GM21526 (cell line): Measurements from ENCODE around the gene OPCML.

Experiments used
- ATAC-seq: cut with Tn5 transposase; IDR thresholded peaks from one replicate; pipeline ENCODE4 v1.9.1; 2021; ENCODE audit warnings: moderate library complexity; ENCODE audit not compliant: unreplicated experiment, low FRiP score

The OPCML gene

DNA sequence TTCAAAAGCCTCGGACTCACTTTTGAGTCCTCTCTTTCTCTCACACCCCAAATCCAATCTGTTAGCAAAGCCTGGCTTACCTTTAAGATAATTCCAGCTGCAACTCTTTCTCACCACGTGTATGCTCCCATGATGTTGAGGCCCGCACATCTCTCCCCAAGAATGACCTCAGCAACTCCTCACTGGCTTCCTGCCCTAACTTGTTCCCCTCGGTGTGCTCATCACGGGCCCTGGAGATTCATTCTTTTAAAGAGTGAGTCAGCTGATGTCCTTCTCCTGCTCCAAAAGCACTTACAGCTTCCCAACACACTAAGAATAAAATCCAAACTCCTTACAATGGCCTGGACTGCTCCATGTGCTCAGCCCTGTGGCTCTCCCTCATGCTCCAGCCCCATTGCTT is 1041.3 kb downstream of the OPCML start:
- ATAC-seq = no peak

DNA sequence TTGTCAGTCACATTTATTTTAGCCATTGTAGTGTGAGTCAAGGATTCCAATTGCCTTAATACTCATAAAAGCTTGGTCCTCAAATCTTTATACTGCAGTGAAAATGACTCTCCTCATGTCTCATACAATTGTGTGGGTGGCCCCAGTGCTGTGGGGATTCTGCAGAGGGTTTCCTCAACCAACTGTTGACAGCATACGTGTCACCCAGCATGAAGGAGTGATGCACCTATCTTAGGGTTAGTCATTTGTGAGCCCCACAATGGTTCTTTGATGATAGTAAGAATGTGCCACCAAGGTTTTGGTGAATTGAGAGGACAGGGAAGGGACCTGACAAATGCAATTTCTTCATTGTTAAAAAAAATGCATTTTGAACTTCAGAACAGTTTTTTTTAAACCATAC is 1046.2 kb downstream of the OPCML start:
- no peak for ATAC-seq

DNA sequence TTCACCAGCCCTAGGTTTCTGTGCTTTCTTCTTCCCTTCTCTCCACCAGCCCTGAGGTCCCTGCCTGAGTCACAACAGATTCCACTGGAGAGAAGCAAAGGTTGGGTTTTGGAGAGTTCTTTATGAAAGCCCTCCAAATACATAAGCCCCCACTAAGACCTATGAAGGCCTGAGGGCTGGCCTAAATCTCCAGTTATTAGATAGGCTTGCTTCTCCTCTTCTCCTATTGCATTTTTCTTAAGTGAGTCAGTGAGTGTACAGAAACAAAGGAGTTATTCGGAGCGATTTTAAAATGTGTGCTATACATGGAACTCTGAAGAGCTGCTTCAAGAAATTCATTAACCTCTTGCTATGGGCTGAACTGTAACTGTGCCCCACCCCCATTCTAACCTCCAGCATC is 1057.3 kb downstream of the OPCML start:
- ATAC-seq = no peak

DNA sequence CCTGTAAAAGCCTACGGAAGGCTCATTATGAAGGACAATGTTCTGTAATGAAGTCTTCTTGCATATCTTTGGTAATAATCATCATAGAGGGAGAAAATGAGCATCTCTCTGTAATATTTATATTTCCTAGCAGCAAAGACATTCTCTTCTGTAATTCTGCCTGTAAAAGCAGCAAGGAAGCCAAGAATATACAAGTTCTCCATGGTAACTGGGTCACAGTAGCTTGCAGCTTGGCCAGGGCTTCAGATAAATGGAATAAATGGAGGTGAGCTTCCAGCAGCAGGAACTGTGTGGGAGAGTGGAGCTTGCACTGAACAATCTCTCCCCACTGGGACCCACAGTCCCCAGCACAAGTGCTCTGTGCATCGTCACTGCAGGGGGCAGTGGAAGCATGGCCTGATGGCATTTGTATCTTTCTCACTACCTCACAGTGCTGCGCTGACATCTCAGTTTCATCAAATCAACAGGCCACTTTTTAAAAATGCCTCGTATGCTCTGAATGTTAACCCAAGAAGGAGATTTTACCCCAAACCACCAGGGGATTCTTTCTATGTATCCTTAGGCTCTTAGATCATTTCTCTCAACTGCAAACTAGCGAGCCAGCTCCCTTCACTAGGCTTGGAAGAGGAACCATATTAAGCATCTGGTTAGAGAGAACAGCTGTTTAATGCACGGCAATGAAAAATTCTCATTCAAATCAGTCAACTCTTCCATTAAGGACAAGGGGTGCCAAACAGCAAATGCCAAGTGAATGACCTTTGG is 1059.7 kb downstream of the OPCML start:
- no peak for ATAC-seq

DNA sequence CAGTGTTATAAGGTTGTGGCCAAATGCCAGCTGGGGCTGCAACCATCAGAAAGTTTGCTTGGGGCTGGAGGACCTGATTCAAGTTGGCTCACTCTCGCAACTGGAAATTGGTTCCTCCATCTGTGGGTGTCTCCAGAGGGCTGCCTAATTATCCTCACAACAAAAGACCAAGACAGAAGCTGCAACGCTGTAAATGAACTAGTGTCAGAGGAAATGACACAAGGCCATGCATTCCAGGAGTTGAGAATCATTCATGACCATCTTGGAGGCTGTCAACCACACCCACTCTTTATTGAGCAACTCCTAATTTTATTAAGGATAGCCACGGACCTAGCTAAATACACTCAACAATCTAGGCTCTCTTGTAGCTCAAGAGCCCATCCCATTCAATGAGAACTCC is 1060.8 kb downstream of the OPCML start:
- ATAC-seq = no peak

DNA sequence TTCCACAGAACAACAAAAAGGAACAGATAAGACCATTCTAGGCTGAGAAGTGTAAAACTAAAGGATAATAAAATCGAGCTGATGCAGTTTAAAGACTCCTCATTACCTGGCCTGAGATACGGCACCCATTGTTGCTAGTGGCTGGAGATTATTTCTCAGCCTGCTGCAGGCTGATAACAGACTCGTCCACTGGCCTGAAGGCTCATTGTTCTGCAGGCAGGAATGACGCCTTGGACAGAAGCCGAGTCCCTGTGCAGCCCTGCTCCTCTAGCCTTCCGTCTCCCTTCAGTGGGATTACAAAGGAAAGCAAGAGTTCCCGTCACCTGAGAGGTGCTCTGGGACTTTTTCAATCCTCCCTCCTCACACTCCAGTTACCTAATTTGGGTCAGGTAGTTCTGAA is 1065.3 kb downstream of the OPCML start:
- no peak for ATAC-seq

DNA sequence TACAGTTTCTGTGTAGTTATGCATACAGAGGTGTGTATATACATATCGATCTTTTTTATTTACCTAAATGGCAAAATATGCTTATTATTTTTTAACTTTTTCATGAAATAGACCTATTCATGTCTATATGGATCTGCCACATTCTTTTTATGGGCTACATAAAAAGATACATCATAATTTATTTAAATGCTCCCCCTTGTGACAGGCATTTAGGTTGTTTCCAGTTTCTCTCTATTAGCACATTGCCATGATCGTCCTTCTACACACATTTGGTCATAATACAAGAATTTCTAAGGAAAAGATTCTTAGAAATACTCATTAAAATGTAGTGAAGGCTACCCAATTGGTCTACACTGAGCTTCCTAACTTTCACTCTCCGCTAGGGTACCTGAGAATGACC is 1067.4 kb downstream of the OPCML start:
- ATAC-seq = no peak

DNA sequence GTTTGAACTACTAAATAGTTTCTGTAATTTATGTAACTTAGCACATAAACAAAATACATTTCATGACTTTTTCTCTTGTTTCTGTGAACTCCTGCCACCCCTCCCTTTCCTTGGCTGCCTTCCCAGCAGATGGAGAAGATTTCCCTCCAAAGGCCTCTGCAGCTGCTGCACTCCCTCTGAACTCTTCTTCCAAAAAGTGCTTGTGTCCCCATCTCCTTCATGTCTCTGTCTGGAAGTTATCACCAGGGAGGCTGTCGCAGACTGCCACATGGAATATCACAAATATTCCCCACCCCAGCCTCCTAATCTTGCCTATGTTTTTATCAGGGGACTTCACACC is 1068.3 kb downstream of the OPCML start:
- ATAC-seq = no peak

DNA sequence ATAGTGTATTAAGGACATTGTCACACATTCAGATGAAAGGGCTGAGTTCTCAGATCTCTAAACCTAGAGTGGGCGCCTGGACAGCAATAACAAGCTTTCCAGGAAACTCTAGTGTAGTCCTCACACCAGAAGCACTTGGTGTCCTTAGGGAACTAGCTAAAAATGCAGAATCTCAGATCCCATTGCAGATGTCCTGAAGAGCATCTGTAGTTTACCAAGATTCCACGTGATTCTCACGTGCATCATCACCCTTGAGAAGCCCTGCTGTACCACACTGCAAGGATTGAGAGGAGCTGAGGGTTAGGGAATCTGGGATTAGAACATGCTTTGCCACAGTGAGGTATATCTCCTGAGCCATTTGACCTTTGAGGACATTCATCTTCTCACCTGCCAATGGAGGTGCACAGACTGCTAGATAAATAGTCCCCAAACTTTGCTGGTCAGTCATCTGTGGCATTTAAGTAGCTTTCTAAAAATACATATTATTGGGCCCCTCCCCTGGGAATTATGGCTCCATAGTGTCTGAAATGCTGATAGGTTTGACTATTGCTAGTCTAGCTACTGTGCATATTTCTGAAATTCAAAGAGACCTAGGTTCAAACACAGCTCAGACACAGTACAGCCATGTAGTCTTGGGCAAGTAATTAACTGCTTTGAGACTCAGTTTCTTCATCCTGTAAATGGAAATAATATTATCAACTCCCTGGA is 1068.9 kb downstream of the OPCML start:
- ATAC-seq = no peak

DNA sequence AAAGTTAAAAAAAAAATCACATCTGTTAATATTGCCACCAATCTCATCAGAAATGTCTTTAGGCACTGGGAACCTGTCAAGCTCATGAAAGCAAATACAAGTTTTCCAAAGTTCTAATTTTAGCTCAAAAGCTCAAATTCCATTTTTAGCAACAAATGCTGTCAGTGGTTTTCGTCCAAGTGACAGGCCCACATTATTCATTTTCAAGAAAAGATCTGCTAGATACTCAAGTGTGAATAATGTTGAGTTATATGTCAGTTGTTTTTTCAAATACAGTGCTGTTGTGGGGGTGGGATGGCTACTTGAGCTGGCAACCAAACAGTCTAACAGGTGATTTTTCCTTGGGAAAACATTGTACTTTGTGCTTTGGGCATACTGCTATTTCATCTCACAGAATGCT is 1072.6 kb downstream of the OPCML start:
- ATAC-seq = no peak

DNA sequence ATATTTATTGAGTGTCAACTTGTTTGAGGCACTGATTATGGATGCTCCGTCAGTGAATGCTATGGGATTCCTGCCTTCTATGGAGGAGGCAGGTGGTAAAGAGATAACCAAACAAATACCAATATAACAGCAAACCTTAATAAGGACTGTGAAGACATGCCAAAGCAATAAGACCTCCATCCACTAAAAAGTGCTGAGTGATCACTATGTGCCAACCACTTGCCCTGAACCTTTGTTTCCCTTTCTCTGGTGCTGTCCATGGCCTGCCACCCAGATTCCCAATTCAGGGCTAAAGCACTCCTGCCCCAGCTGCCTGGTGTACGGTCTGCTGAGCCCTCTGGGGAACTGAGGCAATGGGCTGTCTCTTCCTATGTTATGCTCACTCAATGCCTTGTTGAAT is 1074.9 kb downstream of the OPCML start:
- no peak for ATAC-seq

DNA sequence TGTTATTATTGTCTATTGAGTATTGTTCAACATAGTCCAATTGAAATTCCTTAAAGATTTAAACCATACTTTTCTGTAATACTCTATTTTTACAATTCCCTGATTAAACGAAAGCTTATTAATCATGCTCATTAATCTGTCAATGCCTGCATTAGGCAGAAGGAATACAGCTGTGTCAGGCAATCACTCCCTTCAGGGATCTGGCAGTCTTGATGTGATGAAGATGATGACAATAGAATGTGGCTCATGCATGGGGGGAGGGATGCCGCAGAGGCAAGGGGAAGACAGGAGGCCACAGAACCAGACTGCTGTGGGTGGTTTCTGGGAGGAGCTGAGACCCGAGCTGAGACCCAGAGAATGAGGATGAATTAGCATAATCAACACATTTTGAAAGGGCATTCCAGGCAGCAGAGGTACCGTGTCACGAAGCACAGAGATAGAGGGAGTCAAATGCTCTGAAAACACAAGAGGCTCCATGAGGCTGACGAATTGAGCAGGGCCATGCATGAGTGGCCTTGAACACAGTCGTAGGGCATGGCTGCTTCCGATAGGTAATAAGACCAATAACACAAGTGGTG is 1075.5 kb downstream of the OPCML start:
- no peak for ATAC-seq

DNA sequence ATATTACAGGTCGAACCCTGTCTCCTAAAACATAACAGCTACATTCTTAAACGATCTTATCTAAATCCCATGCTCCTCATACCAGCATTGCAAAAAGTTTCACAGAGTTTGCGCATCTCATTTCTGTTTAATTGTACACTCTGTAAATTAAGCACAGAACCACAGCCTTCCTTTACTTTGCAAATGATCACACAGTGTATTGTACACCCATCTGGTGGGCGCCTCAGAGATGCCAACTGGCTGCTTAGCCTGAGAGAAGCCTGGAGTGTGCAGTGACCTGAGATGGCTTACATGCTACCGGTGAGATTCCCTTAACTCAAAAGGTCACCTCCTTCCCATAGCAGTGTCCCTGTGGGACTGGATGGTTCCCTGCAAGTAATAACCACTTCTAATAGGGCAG is 1077.3 kb downstream of the OPCML start:
- ATAC-seq = no peak

DNA sequence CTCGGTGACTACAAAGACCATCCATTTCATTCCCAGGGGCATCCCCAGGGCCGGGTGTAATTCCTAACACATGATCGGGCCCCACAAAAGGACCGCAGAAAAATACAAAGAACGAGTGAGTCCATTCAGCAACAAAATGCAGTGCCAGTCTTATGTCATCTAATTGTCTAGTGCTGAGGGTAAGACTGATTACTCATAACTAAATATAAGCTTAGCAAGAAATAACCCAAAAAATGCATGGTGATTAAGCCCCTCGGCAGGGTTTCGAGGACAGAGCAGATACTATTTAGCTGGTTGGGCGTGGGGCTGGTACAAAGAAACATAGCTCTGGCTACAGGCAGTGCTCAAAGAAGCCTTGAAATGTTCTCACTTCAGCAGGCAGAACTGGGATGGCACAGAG is 1078.9 kb downstream of the OPCML start:
- no peak for ATAC-seq

DNA sequence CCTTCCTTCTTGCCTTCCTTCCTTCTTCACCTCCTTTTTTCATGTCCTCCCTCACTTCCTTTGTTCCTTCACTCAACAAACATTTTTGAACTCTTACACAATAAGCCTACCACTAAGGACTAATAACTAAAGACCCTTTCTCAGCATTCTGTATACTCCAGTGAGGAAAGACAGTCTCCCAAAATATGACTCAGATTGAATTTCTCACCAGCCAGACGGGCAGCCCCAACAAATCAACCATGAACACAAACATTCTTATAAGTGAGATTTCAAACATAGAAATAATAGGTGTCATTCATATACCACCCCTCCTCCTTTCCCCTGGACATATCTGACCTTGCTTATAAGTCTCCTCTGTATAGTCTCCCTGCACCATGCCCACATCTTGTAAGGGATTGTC is 1079.7 kb downstream of the OPCML start:
- ATAC-seq = no peak

DNA sequence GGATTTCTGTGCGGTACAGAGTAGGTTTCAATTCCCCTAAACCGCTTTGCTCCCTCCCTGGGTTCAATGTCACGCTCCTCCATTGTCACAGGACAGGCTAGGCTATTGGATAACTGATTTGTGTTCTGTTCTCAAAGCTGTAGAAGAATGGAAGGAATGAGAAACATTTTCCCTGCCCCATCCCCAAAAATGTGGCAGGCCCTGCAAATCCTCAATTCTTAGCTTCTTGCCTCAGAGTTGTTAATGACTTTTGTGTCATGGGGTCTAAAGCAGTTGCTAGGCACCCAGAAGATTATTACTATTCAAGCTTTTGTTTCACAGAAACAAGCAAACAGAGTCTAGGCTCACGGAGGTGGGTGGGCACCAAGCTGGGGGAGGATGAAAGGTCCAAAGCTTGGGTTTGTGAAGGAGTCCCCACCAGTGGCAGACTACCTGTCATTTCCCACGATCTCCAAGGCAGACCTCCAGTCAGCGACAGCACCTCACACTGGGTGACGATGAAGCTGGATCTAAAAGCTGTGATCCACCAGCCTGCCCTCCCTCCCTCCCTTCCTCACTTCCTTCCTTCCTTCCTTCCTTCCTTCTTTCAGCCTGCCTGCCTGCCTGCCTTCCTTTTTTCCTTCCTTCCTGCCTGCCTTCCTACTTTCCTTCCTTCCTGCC is 1080.2 kb downstream of the OPCML start:
- no peak for ATAC-seq

DNA sequence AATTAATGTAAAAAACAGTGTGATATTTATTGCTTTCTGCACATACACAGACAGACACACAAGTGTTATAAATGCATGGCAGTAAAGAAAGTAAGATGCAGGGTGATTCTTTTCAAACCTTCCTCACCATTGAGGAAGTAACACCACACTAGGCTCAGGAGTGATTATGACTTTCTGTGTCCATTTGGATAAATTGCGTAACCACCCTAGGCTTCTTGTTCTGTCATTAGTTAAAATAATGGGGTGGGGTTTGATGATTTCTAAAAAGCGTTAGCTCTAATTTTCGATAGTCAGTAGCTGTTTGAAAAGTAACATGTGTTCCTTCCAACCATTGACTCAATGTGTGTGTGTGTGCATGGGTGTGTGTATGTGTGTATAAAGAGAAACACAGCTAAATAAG is 1081.7 kb downstream of the OPCML start:
- no peak for ATAC-seq

DNA sequence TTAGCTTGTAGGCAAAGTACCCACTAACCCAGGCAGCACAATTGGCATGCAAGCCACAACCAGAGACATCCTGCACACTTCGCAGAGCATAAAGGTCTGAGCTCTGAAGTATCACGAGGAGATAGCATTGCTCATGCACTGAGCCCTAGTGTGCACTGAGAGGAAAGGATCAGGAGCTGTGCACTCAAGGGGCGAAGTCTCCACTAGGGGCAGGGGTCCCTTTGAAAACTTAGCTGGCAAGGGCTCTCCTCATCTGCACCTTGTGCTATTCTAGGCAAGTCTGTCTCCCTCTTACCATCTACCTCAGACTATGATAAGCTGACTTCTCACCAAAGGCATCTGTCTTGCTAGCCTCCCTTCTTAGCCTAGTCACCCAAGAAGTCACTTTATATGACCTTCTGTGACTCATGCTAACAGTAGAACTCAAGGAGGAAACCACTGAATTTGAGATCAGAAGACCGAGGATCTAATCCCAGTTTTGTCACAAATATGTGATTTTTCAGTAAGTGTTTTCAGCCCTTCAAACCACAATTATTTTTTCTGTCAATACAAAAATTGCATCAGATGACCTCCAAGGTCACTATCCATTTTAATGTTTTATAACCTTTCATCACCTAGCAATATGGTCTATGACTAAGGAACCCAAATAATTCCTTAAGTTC is 1083.8 kb downstream of the OPCML start:
- no peak for ATAC-seq

DNA sequence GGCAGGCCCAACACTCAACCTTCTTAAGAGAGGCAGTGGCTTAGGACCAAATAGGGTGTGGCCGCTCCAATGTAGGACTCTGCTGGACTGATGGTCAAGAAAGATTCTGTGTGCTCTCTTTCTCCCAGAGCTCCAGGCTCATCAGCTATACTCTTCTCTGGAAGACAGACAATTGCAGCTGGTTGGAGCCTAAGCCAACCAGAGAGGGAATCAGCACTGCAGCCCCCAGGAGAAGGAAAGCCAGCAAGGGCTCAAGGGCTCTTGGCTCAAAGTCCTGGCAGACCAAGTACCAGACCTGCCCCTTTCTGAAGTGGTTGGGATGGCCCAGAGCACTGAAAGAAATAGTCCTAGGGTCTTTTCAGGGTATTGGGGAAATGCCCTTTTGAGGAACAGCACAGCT is 1084.5 kb downstream of the OPCML start:
- ATAC-seq = no peak

DNA sequence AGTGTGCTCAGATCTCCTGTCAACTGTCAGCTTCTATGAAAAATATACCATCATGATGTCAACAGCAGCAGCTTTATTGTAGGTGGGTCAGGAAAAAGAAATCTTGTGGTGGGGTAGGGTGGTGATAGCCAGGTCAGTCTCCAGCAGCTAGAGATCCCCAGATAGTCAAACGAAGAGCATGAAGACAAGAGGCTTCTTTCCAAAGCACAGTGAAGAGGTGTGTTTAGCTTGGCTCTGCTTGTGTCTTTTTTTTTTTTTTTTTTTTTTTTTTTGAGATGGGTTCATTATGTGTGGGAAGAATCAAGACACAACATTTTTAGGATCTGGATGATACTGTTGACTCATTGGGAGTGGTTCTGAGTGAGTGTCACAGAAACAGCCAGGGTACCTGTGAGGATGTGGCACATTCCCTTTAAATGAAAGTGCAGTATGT is 1086.4 kb downstream of the OPCML start:
- no peak for ATAC-seq

DNA sequence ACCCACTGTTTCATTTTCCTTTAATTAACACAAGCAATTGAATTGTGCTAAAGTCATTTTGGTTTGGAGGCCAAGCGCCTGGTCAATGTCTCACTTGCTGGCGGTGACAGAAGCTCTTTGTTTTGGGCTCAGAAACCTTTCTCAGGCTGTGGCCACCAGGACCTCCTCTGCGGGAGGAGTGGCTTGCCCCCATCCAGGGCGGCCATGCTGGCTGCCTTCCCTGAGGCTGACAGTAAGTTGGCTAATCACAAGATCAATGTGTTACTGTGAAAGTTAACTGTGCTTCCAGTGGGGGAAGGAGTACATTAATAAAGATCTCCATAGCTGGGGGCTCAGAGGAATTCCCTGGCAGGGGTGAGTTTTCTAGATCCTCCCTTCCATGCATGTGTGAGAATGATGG is 1087.4 kb downstream of the OPCML start:
- ATAC-seq = no peak
